Fibroblast of upper back skin (primary cell): ENCODE measurements around the gene E4F1.
"Not testable (repeated sequence)": the region's sequence is repeated elsewhere in the genome, so short reads cannot be mapped to it uniquely, and the experiment has no call there.

Source experiments
- DNase-seq: peaks from one replicate; pipeline ENCODE4 v3.0.0-alpha.2; 2013

Gene E4F1

GRCh38 chr16:2251296-2252111 is 28.1 kb downstream of the E4F1 start, which contains the start of gene ECI1:
Gene ECI1, minus strand, starts transcription at chr16:2251587. Its CDS starts 21 bp downstream, at chr16:2251566.
- DNase-seq: peak; percentile 90

- DNase-seq: no peak
These were observed 29.4 kb downstream of the E4F1 start for GRCh38 chr16:2252806-2253148.

- DNase-seq: no peak
These were observed 29.9 kb downstream of the E4F1 start for GRCh38 chr16:2253293-2253692.

GRCh38 chr16:2256531-2257140 is 33.2 kb downstream of the E4F1 start:
- DNase-seq: no peak

DNA sequence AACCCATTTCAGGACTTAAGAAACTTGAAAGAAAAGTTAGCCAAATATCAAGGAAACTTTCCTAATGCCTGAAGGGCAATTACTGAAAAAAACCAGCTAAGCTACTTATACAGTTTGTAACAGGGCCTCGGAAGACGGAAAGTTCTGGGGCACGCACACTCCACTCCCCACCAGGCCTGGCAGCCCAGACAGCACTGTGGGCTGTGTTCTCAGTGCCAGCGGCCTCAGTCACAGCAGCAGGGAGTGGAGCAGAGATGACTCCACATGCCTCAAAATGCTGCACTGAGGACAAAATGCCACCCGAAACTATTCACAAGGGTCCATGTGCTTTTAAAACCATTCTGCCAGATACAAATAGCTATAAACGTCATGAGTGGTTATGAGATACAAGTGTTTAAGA is 34.3 kb downstream of the E4F1 start:
- no peak for DNase-seq

DNA sequence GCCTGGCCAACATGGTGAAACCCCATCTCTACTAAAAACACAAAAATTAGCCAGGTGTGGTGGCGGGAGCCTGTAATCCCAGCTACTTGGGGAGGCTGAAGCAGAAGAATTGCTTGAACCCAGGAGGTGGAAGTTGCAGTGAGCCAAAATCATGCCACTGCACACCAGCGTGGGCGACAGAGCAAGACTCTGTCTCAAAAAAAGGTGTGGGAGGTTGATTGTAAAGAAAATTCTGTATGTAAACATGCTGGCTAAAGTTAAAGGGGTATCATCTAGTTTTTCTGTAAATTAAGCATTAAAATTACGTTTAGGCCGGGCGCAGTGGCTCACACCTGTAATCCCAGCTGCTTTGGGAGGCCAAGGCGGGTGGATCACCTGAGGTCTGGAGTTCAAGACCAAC is 35.1 kb downstream of the E4F1 start:
- DNase-seq: not testable (repeated sequence)

- no peak for DNase-seq
These were observed 36.9 kb downstream of the E4F1 start for GRCh38 chr16:2260250-2260649.

DNA sequence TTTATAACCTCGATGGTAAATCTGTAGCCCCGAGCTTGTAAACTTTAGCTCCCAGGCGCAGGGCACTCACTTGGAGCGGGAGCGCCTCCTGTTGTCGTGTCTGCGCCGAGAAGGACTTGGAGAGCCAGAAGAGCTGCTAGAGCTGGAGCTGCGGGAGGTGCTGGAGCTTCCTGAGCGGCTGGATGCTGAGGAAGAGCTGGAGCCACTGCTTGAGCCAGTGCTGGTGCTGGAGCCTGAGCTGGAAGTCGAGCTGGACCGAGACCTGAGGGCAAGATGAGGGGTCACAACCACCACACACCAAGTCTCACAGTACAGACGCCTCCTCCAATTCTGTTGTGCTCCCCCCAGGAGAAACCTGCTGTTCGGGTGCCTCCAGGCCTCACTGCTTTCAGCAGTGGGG is 39.6 kb downstream of the E4F1 start:
- DNase-seq: not testable (repeated sequence)

DNA sequence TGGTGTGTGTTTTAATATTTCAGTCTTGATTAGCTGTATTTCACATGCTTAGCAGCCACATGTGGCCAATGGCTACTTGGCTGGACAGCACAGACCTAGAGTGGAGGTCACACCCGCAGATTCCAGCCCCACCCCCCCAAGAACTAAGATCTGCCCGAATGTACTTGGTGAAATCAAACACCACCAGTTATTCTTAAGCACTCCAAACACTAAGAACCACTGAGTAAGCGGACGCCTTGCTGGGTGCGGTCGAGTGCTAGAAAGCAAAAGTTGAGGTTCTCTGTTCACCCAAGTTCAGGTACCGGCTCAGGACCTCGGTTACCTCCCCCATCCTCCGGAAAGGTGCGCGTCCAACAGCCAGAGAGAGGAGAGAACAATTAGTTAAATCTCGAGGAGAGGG is 43.5 kb downstream of the E4F1 start:
- not testable (repeated sequence) for DNase-seq

DNA sequence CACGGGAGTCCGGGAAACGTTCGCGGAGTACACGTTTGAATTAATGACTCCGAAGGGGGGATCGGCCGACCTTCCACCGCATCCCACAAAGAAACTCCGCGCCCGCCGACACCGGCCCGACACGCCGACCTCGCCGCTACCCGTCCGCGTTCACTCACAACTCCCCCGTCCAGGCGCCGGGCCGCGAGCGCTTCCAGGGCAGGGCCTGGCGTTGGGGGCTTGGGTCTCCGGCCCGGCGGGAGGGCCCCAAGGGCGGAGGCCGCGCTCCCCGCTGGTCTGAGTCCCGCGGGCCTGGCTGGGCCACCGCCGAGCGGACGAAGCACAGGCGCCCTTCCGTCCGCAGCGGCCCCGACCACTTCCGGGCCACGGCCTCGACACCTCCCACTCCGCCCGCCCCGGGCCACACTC is 44.1 kb downstream of the E4F1 start:
- not testable (repeated sequence) for DNase-seq

GRCh38 chr16:2267913-2268666 is 44.7 kb downstream of the E4F1 start, which contains the start of gene RNPS1:
Gene RNPS1, minus strand, starts transcription at chr16:2268126. Its CDS starts 3,483 bp downstream, at chr16:2264643.
- peak; percentile 94 for DNase-seq

DNA sequence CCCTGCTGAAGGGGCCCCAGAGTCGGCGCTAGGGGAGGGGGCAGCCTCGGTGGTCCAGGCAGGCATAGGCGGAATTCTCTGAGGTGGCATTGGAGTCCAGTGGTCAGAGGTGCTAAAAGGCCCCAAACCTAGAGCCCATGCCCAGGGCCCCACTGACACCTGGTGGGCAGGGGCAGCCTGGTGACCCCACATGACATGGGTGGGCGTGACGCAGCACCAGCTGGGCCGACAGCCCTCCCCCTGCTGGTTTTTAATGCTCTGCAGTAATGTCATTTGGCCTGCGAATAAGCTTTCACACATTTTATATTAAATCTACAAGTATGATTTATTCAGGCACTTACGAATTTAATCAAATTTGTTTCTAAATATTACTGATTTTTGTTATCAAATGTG is 46.7 kb downstream of the E4F1 start:
- no peak for DNase-seq

DNA sequence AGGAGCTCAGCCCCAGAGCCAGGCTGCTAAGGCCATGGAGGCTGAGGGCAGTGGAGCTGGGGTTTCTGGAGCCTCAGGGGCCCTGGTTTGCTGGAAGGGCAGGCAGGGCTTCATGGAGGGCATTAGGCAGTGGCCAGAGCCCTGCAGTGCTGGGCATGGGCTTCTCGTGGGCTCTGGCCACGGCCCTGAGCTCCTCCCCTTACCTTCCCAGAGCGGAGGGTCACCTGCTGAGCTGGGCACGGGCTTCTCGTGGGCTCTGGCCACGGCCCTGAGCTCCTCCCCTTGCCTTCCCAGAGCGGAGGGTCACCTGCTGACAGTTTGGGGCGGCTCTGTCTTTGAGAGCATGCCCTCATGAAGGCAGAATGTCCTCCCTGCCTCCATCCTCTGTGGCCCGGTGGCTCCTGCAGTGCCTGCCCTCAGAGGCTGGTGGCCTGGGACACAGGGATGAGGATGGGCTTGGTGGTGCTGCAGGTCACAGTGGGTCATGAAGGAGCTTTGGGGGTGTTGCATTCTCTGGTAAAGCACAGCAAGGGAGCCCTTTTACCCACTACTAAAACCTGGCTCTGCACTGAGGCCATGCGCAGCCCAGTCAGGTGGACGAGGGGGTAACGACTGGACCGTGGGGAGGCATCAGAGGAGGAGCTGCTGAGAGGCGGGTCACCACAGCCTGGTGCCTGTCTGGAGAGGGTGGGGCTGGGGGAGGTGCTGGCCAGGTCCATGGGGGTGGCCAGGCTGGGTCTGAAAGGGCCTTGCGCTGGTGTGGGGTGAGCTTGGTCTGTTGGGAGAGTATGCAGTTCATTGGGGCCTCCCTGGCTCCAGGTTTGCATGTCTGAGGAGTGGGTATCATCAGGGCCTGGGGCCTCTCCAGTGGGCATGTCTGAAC is 47.4 kb downstream of the E4F1 start:
- DNase-seq: no peak

DNA sequence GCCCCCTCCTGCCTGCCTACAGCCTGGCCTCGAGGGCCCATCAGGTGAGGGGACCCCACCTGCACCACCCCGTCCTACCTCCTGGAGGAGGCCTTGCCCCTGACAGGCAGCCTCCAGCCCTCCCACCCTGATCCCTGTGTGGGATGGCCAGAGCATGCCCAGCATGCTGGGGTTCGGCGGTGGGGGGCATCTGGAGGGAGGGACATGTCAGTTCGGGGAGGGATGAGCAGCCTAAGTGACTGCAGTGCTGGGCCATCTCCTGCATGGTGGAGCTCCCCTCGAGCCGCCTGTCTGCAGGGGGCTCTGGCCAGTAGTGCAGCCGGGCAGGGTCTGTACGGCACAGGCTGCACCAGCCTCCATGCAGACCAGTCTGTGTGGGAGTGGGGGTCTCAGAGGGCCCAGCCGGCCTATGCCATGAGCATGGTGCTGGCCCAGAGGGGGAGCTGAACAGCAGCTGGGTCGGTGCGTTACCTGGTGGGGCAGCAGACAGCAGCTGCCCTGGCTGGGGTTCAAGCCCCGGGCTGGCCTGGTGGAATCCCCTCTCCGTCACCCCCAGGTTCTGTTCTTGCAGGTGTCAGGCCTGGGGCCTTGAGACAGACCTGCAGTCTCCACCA is 48.6 kb downstream of the E4F1 start:
- DNase-seq: no peak

DNA sequence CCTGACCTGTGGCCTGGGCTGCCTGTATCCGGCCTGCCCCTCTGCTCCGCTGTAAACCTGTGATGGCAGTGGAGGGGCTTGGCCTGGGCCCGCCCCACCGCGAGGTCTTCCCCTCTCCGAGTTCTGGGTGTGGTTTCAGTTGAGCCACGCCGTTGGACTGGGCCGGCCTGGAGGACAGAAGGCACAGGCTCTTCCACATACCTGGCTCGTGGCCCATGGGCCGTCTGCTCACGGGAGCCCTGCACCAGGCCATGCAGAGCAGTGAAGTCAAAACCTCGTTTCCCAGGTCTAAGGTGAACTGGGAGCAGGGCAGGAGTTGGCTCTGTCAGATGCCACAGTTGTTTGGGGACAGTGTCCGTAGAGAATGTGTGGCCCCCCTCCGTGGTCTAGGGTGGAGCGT is 50.1 kb downstream of the E4F1 start:
- no peak for DNase-seq

GRCh38 chr16:2273931-2274330 is 50.5 kb downstream of the E4F1 start:
- no peak for DNase-seq

DNA sequence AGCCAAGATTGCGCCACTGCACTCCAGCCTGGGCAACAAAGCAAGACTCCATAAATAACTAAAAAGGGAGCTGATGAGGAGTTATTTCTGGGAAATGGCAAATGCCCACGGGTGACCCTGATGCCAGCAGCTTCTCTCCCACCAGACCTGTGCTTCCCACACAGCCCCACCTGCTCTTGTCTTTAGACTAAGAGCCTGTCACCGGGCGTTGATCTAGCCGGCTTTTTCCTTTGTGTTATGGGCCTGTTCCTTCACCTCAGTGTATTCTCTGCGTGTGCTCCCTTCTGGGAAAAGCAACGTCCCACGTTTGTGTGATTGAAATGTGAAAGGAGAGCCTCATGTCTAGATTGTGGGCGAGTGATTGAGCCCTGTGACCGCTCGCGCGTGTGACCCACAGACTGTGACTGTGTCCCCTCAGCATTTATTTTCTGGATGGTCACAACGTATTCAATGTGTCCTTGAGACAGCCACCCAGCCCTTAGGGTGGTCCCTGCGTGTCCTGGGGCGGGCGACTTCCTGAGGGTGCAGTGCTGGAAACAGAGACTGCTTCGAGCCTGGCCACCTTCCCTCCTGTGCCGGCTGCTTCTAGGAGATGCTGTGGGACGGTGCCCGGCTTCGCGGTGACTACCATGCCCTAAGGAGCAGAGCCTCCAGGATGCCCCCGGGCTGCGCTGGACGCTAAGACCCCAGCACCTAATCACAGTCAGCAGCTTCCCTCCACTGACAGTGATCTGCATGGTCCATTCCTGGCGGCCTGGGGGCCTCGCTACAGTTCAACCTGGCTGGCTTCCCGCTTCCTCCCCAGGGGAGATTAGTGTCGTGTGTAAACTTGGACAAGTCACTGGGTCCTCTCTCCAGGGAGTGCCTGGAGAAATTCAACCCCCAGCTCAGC is 52.3 kb downstream of the E4F1 start:
- DNase-seq: no peak

DNA sequence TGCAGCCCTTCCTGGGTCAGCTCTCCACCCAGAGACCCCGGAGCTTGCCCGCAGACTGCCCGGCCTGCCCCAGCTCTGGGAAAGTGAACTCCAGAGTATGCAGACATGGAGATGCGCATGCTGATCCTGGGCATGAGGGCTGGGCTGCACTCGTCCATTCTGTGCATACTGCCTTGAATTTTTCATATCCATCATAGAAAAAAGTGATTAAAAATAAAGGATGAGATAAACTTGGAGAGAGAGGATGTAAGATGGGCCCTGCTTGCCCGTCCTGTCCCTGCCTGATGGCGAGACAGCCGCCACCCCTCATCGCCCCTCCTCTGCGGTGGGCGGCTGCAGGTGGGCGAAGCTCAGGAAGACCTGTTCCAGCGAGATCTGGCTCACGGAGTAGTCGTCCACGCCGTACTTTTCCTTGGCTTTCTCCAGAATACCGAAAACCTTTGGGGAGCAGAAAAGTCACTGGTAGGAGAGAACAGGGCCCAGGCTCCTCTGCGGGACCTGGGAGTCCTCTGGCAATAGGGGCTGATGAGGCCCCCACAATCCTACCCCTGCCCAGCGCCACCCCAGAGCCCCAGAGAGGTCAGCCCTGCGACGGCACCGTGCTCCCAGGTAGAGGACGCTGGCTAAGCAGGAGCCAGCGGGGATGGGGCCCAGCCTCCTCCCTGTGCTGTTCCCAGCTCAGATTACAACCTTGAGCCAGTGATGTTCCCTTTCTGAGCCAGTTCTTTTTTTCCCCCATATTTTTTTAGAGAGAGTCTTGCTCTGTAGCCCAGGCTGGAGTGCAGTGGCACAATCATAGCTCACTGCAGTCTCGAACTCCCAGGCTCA is 53.2 kb downstream of the E4F1 start:
- no peak for DNase-seq

DNA sequence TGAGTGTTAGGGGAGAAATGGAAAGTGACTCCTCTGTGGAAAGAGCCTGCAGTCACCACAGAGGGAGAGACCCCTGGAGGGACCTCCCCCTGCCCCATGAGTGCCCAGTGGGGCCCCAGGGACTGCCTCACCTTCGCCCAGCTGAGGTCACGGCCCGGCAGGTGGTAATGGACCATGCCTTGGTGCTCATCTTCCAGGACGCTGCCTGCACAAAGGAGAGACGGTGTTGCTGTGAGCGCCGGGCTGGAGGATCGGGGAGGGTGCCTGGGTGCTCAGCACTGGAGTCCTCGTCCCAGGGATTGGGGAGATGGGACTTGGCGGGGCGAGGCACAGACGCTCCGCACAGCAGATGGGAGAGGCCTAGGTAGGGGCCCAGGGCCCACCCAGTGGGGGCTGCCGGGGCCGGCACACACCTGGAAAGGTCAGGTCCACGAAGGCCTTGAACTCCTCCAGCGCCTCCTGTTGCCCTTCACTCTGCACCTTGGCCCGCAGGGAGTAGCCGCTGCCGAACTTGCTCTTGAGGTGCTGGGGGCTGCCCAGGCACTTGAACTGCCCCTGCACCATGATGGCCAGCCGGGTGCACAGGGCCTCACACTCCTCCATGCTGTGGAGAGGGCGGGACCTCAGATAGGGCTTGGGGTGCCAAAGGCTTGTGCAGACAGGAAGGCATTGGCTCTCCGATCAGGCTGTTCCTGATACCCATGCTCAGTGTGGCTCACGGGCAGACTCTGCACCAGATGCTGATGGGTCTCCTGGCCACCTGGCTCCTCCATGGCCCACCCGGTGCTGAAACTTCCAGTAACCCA is 54.3 kb downstream of the E4F1 start:
- no peak for DNase-seq

DNA sequence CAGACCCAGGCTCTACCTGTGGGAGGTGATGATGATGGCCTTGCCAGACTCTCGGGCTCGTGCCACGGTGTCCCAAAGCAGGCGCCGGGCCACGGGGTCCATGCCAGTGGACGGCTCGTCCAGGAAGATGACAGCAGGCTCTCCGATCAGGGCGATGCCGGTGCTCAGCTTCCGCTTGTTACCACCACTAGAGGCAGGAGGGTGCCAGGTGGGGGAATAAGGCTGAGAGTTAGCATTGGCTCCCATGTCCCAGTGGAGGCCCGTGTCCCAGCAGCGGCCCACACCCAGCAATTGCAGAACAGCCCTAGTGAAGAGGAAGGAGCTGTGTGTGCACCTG is 54.8 kb downstream of the E4F1 start:
- no peak for DNase-seq
